ENCODE results near the gene CNTN4. TPM values are rescaled to one million over a fixed set of nuclear protein-coding genes. Genes with fewer than 3 reads are reported as not detected.

Gene CNTN4
- total and polyA plus RNA-seq, 2 of the 8 experiments (the other 6 are each of a cell fraction or from before 2014, with no cell fraction given), result 0.41 to 2.2 TPM

GRCh38 chr3:2198776-2199279, 100.2 kb downstream of the CNTN4 start:
- Histone ChIP-seq H2BK5ac (ENCODE audit: low read depth, low read length) (no peak overlapping the region), H3K4me3 (ENCODE audit: extremely low read depth in 1 of 4, insufficient read depth in 2 of 4, low read depth in 3 of 4, low read length in 4 of 4) (no peak overlapping the region), H3K23me2 (ENCODE audit: low read depth, low read length) (no peaks in the 10 kb centered on the region; the same call in 1 of the 2 replicates), H3K4me1 (replicated peaks in 1 of 4; ENCODE audit: control insufficient read depth in 3 of 4, insufficient read depth in 4 of 4, low read length in 3 of 4) (peaks cover 0 to 3% (median 0%) of the 10 kb centered on the region in 4 experiments; a peak in 1 of 7 replicates), H3K4me2 (ENCODE audit: insufficient read depth in 1 of 2, low read depth in 2 of 2, low read length in 2 of 2) (no peak overlapping the region), H3K79me2 (ENCODE audit: control insufficient read depth in 1 of 2, insufficient read depth in 2 of 2, low read length in 2 of 2) (no peaks in the 10 kb centered on the region), H2AFZ (ENCODE audit: low read length) (no peak overlapping the region), H2AK5ac (ENCODE audit: low read depth, low read length) (no peak overlapping the region), H4K8ac (ENCODE audit: extremely low read depth, insufficient read depth, low read length) (no peak overlapping the region), H3K36me3 (ENCODE audit: control insufficient read depth in 2 of 4, insufficient read depth in 4 of 4, low read length in 3 of 4) (no peaks in the 10 kb centered on the region), H3K79me1 (ENCODE audit: low read depth, low read length) (no peaks in the 10 kb centered on the region), H3K18ac (ENCODE audit: extremely low read depth, low read length) (no peak overlapping the region), H2BK12ac (ENCODE audit: low read depth, low read length) (no peak overlapping the region), H3K9me3 (ENCODE audit: insufficient read depth in 2 of 2, low read depth in 1 of 2, low read length in 1 of 2) (no peaks in the 10 kb centered on the region), H3K56ac (replicated peaks; ENCODE audit: insufficient read length, low read depth, low read length) (no peak overlapping the region), H3K9ac (replicated peaks in 1 of 4; ENCODE audit: extremely low read depth in 1 of 4, low read depth in 3 of 4, low read length in 3 of 4) (no peak overlapping the region), H3K27ac (ENCODE audit: low read depth, low read length) (no peak overlapping the region), H3K14ac (ENCODE audit: insufficient read length) (no peak overlapping the region), H2BK120ac (replicated peaks; ENCODE audit: low read depth, low read length) (no peak overlapping the region), H4K20me1 (replicated peaks in 1 of 2; ENCODE audit: control insufficient read depth in 1 of 2, insufficient read depth in 2 of 2, low read length in 2 of 2) (no peaks in the 10 kb centered on the region), H3K4ac (replicated peaks; ENCODE audit: insufficient read length, low read depth, low read length) (no peak overlapping the region), H3K27me3 (replicated peaks in 1 of 4; ENCODE audit: control insufficient read depth in 3 of 4, extremely low read depth in 1 of 4, insufficient read depth in 3 of 4, low read length in 3 of 4) (no peaks in the 10 kb centered on the region), H2BK15ac (ENCODE audit: low read length) (no peak overlapping the region), H3K23ac (ENCODE audit: insufficient read length) (no peak overlapping the region), H4K91ac (replicated peaks; ENCODE audit: insufficient read length, low read length) (no peak overlapping the region), H4K5ac (ENCODE audit: insufficient read length, low read depth, low read length) (no peak overlapping the region), H2BK20ac (ENCODE audit: low read length) (no peak overlapping the region)
- CTCF ChIA-PET (ENCODE audit: partially characterized antibody), result interaction anchor here (0.9 to 1.3 kb wide), 3 partner anchors 8 to 43 kb away, joined by 3 to 4 read pairs (median 3); no protein-coding TSS in a partner anchor
- 85% methylated on average over 3 of the region's 3 CpGs; no CpG with 5 or more reads in 1 of the 2 experiments for WGBS, 2 experiments (ENCODE audit: extremely low coverage in 1 of 2, insufficient coverage in 1 of 2, insufficient read length in 1 of 2, insufficient replicate concordance in 2 of 2, low coverage in 1 of 2, low lambda C conversion rate in 2 of 2, missing lambda C conversion rate in 1 of 2)
- no peak for DNase-seq (ENCODE audit: low read depth in 1 of 2, low spot score in 2 of 2)
- FAIRE-seq, result no peak
- POLR2A ChIA-PET (ENCODE audit: partially characterized antibody), result no interaction called here
- TF ChIP-seq E2F6 (IDR thresholded peaks at IDR 0.05) (no peak), GABPA (IDR thresholded peaks at IDR 0.05; ENCODE audit: borderline replicate concordance, insufficient read depth, low read length) (no peak), NRF1 (IDR thresholded peaks at IDR 0.05; ENCODE audit: low read depth, low read length) (no peak), BACH1 (IDR thresholded peaks at IDR 0.05; ENCODE audit: low read length) (no peak), RAD21 (IDR thresholded peaks at IDR 0.05 in 1 of 2, conservative IDR thresholded peaks at IDR 0.05 in 1 of 2; ENCODE audit: low read depth in 2 of 2, low read length in 2 of 2) (peak; percentile 31 to 34; a peak in 2 of 4 replicates), CTCF (IDR thresholded peaks at IDR 0.05; ENCODE audit: control extremely low read depth in 1 of 3, insufficient read depth in 1 of 3, low read depth in 1 of 3, low read length in 3 of 3) (peak in 1 of 3 experiments; percentile 20; a peak in 1 of 4 replicates), TAF1 (IDR thresholded peaks at IDR 0.05; ENCODE audit: low read depth, low read length) (no peak), YY1 (IDR thresholded peaks at IDR 0.05; ENCODE audit: low read depth, low read length) (no peak)
